ENCODE measurements around the gene BDH1. TPM values are rescaled to one million over a fixed set of nuclear protein-coding genes. Genes with fewer than 3 reads are reported as not detected.

BDH1 gene
- polyA plus RNA-seq, 1 of the 3 experiments (the other 2 are of a cell fraction), result 19.8 TPM

GRCh38 chr3:197520311-197521276 is 35.2 kb downstream of the BDH1 start (continued):
- TF ChIP-seq REST (IDR thresholded peaks at IDR 0.05; ENCODE audit: low read depth, low read length) (no peak), SMC3 (IDR thresholded peaks at IDR 0.05; ENCODE audit: low read depth, low read length) (no peak), PBX3 (IDR thresholded peaks at IDR 0.05) (no peak), TCF12 (IDR thresholded peaks at IDR 0.05) (no peak), EZH2phosphoT487 (IDR thresholded peaks at IDR 0.05; ENCODE audit: borderline replicate concordance, low read depth) (no peak), USF1 (IDR thresholded peaks at IDR 0.05; ENCODE audit: borderline replicate concordance, low read depth) (no peak), RAD21 (IDR thresholded peaks at IDR 0.05; ENCODE audit: low read length) (no peak; the same call in 1 of the 2 replicates), USF2 (IDR thresholded peaks at IDR 0.05; ENCODE audit: borderline replicate concordance, low read depth, low read length) (no peak), TEAD4 (IDR thresholded peaks at IDR 0.05; ENCODE audit: borderline replicate concordance, insufficient read depth) (no peak), NFIC (IDR thresholded peaks at IDR 0.05; ENCODE audit: borderline replicate concordance) (no peak)

GRCh38 chr3:197519801-197520211 is 36.0 kb downstream of the BDH1 start:
- Histone ChIP-seq H3K27me3 (ENCODE audit: insufficient read depth) (no peaks in the 10 kb centered on the region), H3K4me2 (no peak overlapping the region), H3K4me3 (ENCODE audit: low read depth in 2 of 2, low read length in 1 of 2) (no peak overlapping the region), H3K9ac (no peak overlapping the region), H2AFZ (ENCODE audit: low read depth) (no peak overlapping the region), H3K27ac (ENCODE audit: low read depth in 2 of 2, low read length in 1 of 2) (peak overlapping the region in 1 of 2 experiments; percentile 94; a peak in 2 of 4 replicates), H3K4me1 (ENCODE audit: control insufficient read depth in 1 of 2, insufficient read depth in 2 of 2, low read depth in 1 of 2, low read length in 1 of 2) (peaks cover 13 to 42% of the 10 kb centered on the region in 2 experiments; a peak in 3 of 4 replicates), H3K9me3 (no peaks in the 10 kb centered on the region), H3K79me2 (ENCODE audit: insufficient read depth) (no peaks in the 10 kb centered on the region), H4K20me1 (ENCODE audit: insufficient read depth) (no peaks in the 10 kb centered on the region), H3F3A (replicated peaks; ENCODE audit: insufficient read depth) (peaks cover 4% of the 10 kb centered on the region), H3K9me2 (no peaks in the 10 kb centered on the region), H3K36me3 (replicated peaks in 1 of 2; ENCODE audit: control insufficient read depth in 1 of 2, insufficient read depth in 2 of 2, low read length in 1 of 2) (no peaks in the 10 kb centered on the region)
- WGBS (ENCODE audit: low lambda C conversion rate), result 92% methylated on average over 6 of the region's 18 CpGs
- peak; percentile 75 for DNase-seq
- TF ChIP-seq GATA2 (CRISPR knock-in tag; IDR thresholded peaks at IDR 0.05) (peak; percentile 50; the same call in 1 of the 2 replicates), MXI1 (IDR thresholded peaks at IDR 0.05; ENCODE audit: low read depth, low read length) (no peak)
- ChIA-PET CTCF (interaction anchor here (0.6 to 1.3 kb wide), 2 partner anchors 10 to 21 kb away, joined by 4 to 12 read pairs; no protein-coding TSS in a partner anchor), POLR2A (no interaction called here)

All from SK-N-SH (cell line).